Ovary (tissue), 9 donors: ENCODE results near the gene AFF2. TPM values are rescaled to one million over a fixed set of nuclear protein-coding genes. Genes with fewer than 3 reads are reported as not detected.

Experiments
- DNase-seq, 5 donors: peaks; one replicate each; pipeline ENCODE4 v3.0.0-alpha.2; 2019 to 2020
- H3K27ac ChIP-seq, 2 donors: fragments of 200-600 bp; one replicate each; pipeline versions ENCODE4 v1.5.1 to v1.8.0; 2019 to 2022
- H3K27me3 ChIP-seq: fragments of 200-600 bp; one replicate; pipeline ENCODE4 v1.8.0; 2022
- H3K36me3 ChIP-seq: fragments of 200-600 bp; sonication (generic); one replicate; pipeline ENCODE4 v1.5.1; 2019
- H3K4me1 ChIP-seq: one replicate; pipeline ENCODE4 v1.8.1; 2013; ENCODE audit warnings: mild to moderate bottlenecking, moderate library complexity; ENCODE audit not compliant: insufficient read depth
- H3K4me3 ChIP-seq: fragments of 200-600 bp; sonication (generic); one replicate; pipeline ENCODE4 v1.5.1; 2017
- H3K9me3 ChIP-seq, 2 donors: fragments of 200-600 bp in 1 of 2; sonication (generic) in 1 of 2; one replicate each; pipeline versions ENCODE4 v1.5.1 to v1.8.1; 2013 to 2019; ENCODE audit warnings: mild to moderate bottlenecking in 1 of 2, moderate library complexity in 1 of 2
- EP300 ChIP-seq: sonication (generic); formaldehyde crosslinking; IDR thresholded peaks from one replicate; pipeline ENCODE4 v1.6.1; 2017; ENCODE audit warnings: antibody characterized with exemption
- POLR2A ChIP-seq: fragments of 450-650 bp; IDR thresholded peaks from one replicate; pipeline ENCODE4 v1.6.1; 2017; ENCODE audit warnings: antibody characterized with exemption, mild to moderate bottlenecking, moderate library complexity
- WGBS, 3 donors: extraction: QIAGEN DNeasy Blood & Tissue Kit in 1 of 3; methylation state at CpG; one replicate each; pipeline versions ENCODE4 v1.1.5 to v1.1.7; 2013 to 2017; 5-methylcytosine and 5-hydroxymethylcytosine counted together
- intact Hi-C, 4 donors: fragments of 100-400 bp; cut with DNase I; formaldehyde crosslinking; loops; one replicate each; pipeline versions ENCODE4 v1.11.0 to v1.15.1; 2022 to 2023
- polyA plus RNA-seq, 2 donors: library from polyadenylated mRNA; stranded (reverse); fragments of 200-250 nt in 1 of 2; fragments of 350-450 nt in 1 of 2; fragmentation: Illumina TruSeq in 1 of 2; extraction: RNeasy Lipid Tissue Mini Kit (QIAGEN cat#74804) in 1 of 2; gene quantifications; one replicate each; pipeline ENCODE4 v1.2.3, GENCODE V29; 2013 to 2014
- total RNA-seq, 7 donors: library from RNA; depleted of rRNA in 2 of 7; stranded (reverse); fragments of >200 nt in 2 of 7; fragmentation: NEBNext Ultra II Directional in 3 of 7; extraction: Animal tissue kit (Norgen Biotek cat#: 25700) in 3 of 7; gene quantifications; one replicate each; pipeline versions ENCODE4 v1.1.0 to v1.2.4, GENCODE V29; 2016 to 2023
- TF ChIP-seq, protein P1 (sequence below), 3 donors: fragments of 450-650 bp in 2 of 3; fragments of 200-600 bp in 1 of 3; IDR thresholded peaks; one replicate each; pipeline versions ENCODE4 v1.5.1 to v1.8.0; 2016 to 2022; ENCODE audit warnings: antibody characterized with exemption in 3 of 3, mild to moderate bottlenecking in 1 of 3
- donor health status: DM: no; HTN: no; CAD: no; lungs with moderate emphysema.
- donor health status: DM: no; HTN: no; CAD: no.
- donor health status: Bipolar disorder and iron deficiency.
- donor health status: DM: yes; HTN: yes; CAD: no.
- donor health status: DM: no; HTN: no; CAD: no.
- donor health status: DM: yes; HTN: yes; CAD: no.

AFF2 gene
- total and polyA plus RNA-seq, 9 donors: 1.3 to 12.3 (median 4.6) TPM

GRCh38 chrX:148610328-148610698 lies 109.9 kb downstream of the AFF2 start:
- Histone ChIP-seq H3K27me3 (no peaks in the 10 kb centered on the region), H3K4me1 (no peaks in the 10 kb centered on the region), H3K9me3 (no peaks in the 10 kb centered on the region), H3K27ac (no peak overlapping the region), H3K36me3 (no peaks in the 10 kb centered on the region), H3K4me3 (no peak overlapping the region)
- 64 to 70% (median 65%) methylated on average over 3 of the region's 3 CpGs for WGBS, 3 donors
- DNase-seq: no peak
- TF ChIP-seq EP300 (no peak), POLR2A (no peak)
- TF ChIP-seq, protein P1, sequence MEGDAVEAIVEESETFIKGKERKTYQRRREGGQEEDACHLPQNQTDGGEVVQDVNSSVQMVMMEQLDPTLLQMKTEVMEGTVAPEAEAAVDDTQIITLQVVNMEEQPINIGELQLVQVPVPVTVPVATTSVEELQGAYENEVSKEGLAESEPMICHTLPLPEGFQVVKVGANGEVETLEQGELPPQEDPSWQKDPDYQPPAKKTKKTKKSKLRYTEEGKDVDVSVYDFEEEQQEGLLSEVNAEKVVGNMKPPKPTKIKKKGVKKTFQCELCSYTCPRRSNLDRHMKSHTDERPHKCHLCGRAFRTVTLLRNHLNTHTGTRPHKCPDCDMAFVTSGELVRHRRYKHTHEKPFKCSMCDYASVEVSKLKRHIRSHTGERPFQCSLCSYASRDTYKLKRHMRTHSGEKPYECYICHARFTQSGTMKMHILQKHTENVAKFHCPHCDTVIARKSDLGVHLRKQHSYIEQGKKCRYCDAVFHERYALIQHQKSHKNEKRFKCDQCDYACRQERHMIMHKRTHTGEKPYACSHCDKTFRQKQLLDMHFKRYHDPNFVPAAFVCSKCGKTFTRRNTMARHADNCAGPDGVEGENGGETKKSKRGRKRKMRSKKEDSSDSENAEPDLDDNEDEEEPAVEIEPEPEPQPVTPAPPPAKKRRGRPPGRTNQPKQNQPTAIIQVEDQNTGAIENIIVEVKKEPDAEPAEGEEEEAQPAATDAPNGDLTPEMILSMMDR (IDR thresholded peaks at IDR 0.05): no peak
- intact Hi-C loops: no loop called here

DNA sequence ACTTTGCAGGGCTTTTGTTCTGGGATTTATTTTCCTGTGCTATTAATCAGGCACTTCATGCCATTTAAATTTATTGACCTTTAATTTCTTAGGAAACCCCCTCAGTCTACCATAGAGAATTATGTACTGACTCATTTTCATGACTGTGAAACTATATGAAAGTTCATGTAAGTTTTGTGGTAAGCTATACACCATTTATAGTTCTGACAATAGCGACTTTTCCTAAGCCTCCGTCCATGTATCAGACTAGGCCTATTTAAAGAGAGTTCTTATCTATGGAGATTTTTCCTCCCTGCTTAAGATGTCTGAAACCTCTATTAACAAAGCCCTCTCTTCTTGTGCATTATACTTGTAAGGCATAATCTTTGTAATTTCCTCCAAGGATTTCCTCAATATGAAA lies 111.6 kb downstream of the AFF2 start:
- TF ChIP-seq EP300 (no peak), POLR2A (no peak)
- TF ChIP-seq, protein P1 (IDR thresholded peaks at IDR 0.05): no peak
- intact Hi-C loops: no loop called here
- WGBS, 3 donors: 71 to 76% (median 75%) methylated on average over 2 of the region's 2 CpGs
- no peaks in the 10 kb centered on the region for H3K9me3 ChIP-seq
- H3K27me3 ChIP-seq: no peaks in the 10 kb centered on the region
- no peak overlapping the region for H3K27ac ChIP-seq
- H3K36me3 ChIP-seq: no peaks in the 10 kb centered on the region
- H3K4me1 ChIP-seq: no peaks in the 10 kb centered on the region
- DNase-seq: no peak
- no peak overlapping the region for H3K4me3 ChIP-seq

DNA sequence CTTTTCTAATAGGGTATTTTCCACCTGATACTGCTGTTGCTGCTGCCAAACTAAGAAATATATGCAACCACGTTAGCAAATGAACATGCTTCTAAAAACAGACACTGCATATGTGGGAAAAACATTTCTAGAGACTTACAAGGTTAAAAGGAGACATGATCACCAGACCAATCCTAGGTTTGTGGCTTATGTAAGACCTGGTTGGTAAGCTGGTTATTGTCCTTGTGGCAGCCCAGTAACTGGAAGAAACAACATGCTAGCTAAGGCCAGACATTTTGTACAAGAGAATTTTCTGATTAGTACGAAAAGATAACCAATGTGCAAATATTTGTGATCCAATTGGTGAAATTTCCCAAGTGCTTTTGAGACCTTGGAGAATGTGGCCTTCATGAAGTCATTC lies 112.0 kb downstream of the AFF2 start:
- Histone ChIP-seq H3K27ac (no peak overlapping the region), H3K9me3 (no peaks in the 10 kb centered on the region), H3K4me3 (no peak overlapping the region), H3K4me1 (no peaks in the 10 kb centered on the region), H3K27me3 (no peaks in the 10 kb centered on the region), H3K36me3 (no peaks in the 10 kb centered on the region)
- intact Hi-C loops: no loop called here
- DNase-seq: no peak
- WGBS, 3 donors: 28 to 42% (median 41%) methylated on average over 2 of the region's 2 CpGs
- TF ChIP-seq, protein P1 (IDR thresholded peaks at IDR 0.05): no peak
- TF ChIP-seq POLR2A: no peak
- no peak for TF ChIP-seq EP300

DNA sequence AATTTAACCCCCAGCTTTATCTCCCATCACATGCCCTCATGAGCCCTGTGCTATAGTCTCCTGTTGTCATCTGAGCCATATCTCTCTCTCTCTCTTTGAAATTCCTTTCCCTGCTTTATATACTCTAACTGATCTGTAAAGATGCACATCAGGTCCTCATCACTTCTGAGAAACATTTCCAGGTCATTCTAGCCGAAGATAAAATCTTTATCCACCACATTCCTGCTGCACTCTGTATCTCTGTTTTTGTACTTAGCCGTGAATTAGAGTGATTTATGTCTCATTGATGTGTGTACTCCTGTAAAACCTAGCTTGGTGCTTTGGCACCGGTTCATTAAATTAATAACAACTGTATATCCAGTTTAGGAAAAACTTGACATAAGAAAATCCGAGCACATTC lies 113.2 kb downstream of the AFF2 start:
- Histone ChIP-seq H3K27ac (no peak overlapping the region), H3K9me3 (no peaks in the 10 kb centered on the region), H3K36me3 (no peaks in the 10 kb centered on the region), H3K4me1 (no peaks in the 10 kb centered on the region), H3K27me3 (no peaks in the 10 kb centered on the region), H3K4me3 (no peak overlapping the region)
- no peak for TF ChIP-seq POLR2A
- TF ChIP-seq, protein P1 (IDR thresholded peaks at IDR 0.05): no peak
- TF ChIP-seq EP300: no peak
- WGBS, 3 donors: 31 to 40% (median 38%) methylated on average over 4 of the region's 4 CpGs
- DNase-seq: no peak
- intact Hi-C loops: no loop called here

DNA sequence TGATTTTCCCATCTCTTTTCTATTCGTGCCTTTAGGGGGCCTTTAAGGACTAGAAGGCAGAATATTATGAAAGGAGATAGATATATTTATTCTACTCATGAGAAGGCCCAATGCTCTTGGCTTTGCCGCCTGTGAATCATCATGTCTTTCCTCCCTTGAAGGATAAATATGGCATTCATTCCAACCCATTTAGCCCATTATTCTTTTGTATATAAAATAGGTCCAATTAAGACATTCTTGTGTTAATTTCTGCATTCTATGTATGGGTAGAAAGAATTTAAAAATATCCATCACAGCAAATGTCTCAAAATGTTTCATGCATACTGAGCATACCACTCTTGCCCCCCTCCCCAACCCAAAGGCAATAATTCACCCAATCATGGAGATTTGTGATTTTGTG lies 115.1 kb downstream of the AFF2 start:
- no peak for DNase-seq
- intact Hi-C loops: no loop called here
- no peak overlapping the region for H3K4me3 ChIP-seq
- 48 to 57% (median 53%) methylated on average over 2 of the region's 2 CpGs for WGBS, 3 donors
- TF ChIP-seq EP300 (no peak), POLR2A (no peak)
- TF ChIP-seq, protein P1 (IDR thresholded peaks at IDR 0.05): no peak
- no peaks in the 10 kb centered on the region for H3K4me1 ChIP-seq
- no peak overlapping the region for H3K27ac ChIP-seq
- no peaks in the 10 kb centered on the region for H3K9me3 ChIP-seq
- no peaks in the 10 kb centered on the region for H3K36me3 ChIP-seq
- no peaks in the 10 kb centered on the region for H3K27me3 ChIP-seq
